CD4-positive, alpha-beta T cell treated with Interferon gamma for 1 hour (primary cell): ENCODE measurements around the gene N4BP2L1.
"Not testable (repeated sequence)": the region's sequence is repeated elsewhere in the genome, so short reads cannot be mapped to it uniquely, and the experiment has no call there.

Source experiments
- DNase-seq: peaks from one replicate; pipeline ENCODE4 v3.0.0-alpha.2; 2020

The N4BP2L1 gene

DNA sequence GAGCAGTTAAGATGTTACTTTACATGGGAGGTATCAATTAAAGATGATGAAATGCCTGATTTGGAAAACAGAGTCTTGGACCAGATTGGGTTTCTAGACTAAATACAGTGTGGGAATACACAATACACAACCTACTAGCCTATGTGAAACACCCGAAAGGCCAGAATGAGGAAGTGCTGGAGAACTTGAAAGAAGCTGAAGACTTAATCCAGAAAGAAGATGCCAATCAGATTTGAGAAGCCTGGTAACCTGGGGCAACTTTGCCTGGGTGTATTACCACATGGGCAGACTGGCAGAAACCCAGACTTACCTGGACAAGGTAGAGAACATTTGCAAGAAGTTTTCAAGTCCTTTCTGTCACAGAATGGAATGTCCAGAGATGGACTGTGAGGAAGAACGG is 43.2 kb downstream of the N4BP2L1 start:
- DNase-seq = no peak

DNA sequence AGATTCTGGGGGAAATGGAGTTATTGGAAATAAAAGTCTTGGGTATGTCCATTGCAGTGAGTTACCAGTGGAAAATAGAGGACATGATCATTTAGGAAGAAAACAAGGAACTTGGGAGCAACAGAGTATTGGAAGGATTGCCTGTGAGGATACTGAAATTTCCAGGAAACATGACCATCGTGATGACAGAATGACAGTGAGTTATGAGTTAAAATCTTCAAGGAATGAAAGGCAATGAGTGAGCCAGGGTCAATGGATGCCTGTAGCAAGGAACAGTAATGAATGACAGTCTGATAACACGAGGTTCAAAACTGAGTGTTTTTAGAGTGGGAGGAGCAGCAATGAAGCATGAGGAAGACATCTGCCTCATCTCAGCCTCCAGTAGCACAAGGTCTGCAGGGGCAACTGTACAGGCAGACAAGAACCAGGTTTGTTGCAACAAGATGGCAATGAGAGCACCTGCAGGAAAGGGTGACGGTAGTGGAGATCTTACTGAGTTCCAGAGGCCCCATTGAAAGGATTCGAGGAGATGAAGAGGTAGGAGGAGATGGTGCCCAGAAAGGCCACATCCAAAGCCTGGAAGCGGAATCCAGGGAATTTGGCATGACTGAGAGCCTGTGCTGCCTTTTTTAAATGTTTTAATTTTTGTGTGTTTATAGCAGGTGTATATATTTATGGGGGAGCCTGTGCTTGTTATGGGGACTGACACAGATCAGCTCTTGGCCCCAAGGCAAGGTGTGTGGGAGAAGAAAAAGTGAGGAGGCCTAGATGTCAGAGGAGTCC is 43.9 kb downstream of the N4BP2L1 start:
- no peak for DNase-seq

DNA sequence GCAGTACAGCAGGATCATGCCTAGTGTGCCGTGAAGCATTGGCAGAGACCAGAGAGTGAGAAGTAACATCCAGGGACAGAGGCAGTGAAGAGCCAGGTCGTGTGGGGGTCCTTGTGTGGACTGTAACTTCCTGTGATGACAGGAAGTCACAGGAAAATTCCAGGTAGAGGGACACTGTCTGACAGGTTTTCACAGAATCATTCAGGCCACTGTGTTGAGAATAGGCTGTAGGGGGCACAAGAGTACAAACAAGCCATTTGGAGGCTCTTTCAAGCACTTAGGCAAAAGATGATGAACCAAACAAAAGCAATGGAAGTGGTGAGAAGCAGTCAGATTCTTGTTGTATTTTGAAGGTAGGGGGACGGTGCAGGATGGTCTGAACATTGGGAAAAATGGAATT is 46.4 kb downstream of the N4BP2L1 start:
- DNase-seq = no peak

DNA sequence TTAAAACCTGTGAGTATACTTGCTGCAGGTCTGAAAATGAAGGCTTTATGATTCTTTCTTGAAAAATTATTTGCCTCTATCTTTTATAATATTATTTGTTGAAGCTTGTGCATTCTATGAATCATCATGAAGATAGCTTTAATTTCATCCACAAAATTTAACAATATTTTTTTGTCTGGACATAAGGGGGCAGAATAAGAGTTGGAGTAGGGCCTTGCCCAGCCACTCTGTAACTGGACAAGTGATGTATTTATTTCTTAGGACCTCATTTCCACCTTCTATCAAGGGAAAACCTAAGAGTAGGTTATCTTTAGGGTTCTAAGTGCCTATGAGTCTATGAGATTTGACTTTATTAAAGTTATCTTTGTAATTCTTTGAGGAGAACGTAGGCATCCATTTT is 49.9 kb downstream of the N4BP2L1 start:
- DNase-seq = no peak

DNA sequence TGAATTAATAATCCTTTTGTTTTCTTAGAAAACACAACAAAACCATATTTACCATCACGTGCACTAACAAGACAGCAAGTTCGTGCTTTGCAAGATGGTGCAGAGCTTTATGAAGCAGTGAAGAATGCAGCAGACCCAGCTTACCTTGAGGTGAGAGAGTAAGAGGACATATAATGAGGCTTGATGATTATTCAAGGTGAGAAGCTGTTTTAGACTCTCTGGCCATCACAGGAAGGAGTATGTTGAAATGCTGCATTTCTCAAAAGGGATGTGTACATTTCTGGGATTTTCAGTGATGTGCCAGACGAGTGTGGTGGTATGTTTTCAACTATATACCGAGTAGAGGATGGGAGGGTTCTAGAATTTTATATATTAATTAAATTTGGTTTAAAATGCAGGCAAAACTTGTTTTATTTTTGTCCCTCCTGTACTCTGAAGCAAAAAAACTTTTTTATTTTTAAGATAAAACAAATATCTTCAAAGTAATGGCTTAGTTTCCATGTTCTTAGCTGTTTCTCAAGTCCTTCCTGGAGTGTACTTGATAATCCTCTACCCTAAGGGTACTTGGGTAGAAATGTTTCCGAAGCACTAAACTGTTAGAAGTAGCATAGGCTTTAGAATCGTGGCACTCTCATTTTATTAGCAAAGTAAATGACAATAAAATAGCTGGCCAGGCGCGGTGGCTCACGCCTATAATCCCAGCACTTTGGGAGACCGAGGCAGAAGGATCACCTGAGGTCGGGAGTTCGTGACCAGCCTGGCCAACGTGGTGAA is 51.1 kb downstream of the N4BP2L1 start:
- DNase-seq = no peak

DNA sequence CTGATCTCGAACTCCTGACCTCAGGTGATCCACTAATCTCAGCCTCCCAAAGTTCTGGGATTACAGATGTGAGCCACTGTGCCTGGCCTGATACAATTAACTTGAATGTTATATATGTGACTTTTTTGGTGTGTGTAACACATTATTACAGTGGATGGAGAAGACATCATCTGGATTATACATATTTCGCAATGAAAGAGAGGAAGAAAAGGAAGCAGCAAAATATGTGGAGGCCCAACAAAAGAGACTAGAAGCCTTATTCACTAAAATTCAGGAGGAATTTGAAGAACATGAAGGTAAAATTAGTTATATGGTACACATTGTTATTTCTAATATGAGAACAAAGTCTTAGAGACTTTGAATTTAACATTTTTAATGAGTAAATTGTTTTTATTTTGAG is 57.1 kb downstream of the N4BP2L1 start:
- DNase-seq = no peak

DNA sequence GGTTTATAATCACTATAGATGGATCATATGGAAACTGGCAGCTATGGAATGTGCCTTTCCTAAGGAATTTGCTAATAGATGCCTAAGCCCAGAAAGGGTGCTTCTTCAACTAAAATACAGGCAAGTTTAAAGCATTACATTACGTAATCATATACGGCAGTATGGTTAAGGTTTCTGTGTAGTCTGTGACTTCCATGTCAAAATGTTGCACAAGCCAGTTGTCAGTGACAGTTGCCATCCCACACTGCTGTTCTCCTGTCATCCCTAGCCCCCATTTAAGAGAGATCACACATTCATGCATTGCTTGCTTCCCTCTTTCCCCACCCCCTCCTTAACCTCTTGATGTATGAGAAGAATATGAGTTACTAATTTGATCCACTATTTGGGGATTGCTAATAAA is 65.4 kb downstream of the N4BP2L1 start:
- no peak for DNase-seq

DNA sequence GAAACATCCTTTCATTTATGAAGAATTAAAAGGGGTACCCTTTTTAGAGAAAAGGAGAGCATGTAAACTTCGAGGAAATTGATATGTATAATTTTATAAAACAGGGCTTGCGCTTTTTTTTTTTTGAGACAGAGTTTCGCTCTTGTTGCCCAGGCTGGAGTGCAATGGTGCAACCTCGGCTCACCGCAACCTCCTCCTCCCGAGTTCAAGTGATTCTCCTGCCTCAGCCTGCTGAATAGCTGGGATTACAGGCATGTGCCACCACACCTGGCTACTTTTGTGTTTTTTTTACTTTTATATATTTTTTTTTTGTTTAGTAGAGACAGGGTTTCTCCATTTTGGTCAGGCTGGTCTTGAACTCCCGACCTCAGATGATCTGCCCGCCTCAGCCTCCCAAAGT is 72.0 kb downstream of the N4BP2L1 start:
- not testable (repeated sequence) for DNase-seq

DNA sequence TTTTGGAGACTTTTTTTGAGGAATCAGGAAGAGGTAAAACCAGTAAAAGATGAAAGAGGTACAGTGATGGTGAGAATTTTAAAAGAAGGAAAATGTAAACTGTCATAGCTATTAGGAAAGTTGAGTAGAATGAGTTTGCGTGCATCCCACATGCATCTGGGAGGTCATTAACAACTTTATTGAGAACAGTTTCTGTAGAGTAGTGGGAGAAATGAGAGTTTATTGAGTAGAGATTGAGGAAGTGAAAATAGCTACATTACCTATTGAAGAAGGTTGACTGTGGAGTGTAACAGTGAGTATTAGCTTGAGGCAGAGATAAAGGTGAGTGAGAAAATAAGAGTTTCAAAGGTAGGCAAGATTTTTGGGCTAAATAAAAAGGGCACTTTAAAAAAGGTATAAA is 73.9 kb downstream of the N4BP2L1 start:
- DNase-seq = no peak

DNA sequence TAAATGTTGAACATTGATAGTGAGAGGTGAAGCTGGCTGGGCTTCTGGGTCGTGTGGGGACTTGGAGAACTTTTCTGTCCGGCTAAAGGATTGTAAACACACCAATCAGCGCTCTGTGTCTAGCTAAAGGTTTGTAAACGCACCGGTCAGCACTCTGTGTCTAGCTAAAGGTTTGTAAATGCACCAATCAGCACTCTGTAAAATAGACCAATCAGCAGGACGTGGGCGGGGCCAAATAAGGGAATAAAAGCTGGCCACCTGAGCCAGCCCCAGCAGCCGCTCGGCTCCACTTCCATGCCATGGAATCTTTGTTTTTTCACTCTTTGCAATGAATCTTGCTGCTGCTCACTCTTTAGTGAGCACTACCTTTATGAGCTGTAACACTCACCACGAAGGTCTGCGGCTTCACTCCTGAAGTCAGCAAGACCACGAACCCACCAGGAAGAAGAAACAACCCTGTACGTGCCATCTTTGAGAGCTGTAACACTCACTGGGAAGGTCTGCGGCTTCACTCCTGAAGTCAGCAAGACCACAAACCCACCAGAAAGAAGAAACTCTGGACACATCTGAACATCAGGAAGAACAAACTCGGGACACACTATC is 77.0 kb downstream of the N4BP2L1 start:
- not testable (repeated sequence) for DNase-seq
